DMS153 (cell line): ENCODE measurements around the gene LIN54.
"Not testable (repeated sequence)": the region's sequence is repeated elsewhere in the genome, so short reads cannot be mapped to it uniquely, and the experiment has no call there.

Experiments used
- DNase-seq: peaks from one replicate; lab custom pipeline; 2025; lab: John Stamatoyannopoulos, UW

Gene LIN54

DNA sequence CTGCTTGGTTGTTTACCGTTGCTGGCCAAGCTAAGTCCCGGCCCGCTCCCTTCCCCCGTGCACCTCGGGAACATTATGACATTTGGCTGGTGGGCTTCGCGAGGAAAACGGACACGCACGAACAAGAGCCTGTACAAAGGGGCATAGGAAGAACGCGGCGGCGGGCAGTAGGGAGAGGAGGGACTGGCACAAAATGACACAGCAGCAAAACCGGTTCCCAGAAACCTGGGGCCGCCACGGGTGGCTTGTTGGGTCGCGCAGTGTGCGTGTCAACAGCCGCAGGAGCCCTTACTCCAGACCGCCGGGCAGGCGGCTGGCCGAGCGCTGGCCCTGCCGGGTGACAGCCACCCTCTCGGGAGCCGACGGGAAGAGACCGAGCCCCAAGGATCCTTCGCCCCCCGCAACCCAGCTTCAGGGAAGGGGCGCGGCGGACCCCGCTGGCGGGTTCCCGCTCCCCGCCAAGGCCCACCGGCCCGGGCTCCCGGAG is 1.6 kb upstream of the LIN54 start:
- no peak for DNase-seq

DNA sequence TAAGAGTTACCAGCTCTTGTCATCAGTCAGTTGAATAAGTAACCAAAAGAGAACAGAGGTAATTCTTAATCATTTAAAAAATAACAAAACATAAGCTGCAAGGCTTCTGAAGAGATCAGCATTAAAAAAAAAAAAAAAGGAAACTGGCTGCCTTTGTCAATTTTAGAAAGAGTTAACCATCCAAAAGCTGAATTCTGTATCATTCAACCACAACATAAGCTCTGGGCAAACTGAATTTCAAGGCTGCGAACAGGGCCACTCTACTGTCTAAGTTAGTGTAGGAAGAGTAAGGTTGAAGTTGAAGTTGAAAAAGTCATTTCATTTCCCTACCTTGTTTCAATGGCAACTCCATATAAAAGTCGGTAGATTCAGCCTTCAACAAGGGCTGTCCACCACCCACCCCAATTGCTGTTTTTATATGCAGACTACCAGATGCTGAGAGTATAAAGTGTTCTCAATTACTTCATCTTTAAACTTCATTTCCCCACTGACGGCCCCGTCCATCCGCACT is 1.1 kb upstream of the LIN54 start:
- no peak for DNase-seq

DNA sequence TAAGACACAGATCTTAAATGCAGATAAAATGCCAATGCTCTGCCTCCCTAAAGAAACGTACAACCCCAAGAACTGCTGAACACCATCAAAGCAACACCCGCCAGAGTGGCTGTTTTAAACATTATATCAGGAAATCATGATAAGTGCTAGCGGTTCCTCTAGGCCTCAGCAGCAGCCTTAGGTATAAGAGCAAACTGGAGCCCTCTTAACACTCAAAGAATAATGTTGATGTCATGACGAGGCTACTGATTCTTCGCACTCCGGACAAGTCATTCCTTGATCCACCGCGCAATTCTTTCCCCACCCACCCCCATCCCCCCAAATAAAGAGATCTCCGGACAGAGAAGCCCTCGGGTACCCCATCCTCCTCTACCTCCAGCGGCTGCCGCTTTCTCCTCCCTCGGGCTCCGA is 507 bp downstream of the LIN54 start:
- DNase-seq = no peak

DNA sequence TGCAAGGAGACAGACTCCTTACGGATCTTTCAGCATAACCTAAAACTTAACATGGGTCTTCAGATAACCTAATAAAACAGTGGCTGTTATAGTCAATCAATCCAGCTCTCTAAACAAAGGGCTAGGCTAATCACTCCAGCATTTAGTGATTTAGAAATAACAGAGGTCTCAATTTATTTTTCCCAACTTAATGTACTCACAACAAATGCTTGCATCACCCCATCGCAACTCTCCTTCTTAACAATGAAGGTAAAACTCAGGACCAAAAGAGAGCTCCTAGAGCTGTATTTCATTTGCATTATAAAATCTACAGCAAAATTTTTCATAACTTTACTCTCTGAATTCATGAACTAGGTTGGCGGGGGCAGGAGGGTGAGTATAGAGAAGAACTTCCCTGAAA is 1.1 kb downstream of the LIN54 start:
- DNase-seq = no peak

DNA sequence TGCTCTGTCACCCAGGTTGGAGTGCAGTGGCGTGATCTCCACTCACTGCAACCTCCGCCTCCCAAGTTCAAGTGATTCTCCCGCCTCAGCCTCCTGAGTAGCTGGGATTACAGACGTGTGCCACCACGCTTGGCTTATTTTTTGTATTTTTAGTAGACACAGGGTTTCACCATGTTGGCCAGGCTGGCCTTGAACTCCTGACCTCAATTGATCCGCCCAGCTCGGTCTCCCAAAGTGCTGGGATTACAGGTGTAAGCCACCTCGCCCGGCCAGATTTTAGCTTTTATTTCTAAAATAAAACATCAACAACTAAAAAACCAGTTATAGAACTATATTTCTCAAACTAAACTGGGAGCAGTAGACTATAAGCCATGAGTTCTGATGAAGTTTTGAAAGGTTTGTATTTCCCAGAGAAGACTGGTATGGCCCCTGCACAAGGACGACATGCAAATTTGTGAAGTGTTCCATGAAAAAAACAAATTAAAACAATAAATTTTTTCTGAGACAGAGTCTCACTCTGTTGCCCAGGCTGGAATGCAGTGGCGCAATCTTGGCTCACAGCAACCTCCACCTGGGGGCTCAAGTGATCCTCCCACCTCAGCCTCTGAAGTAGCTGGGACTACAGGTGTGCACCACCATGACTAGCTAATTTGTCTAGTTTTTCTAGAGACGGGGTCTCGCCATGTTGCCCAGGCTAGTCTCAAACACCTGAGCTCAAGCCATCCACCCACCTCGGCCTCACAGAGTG is 7.4 kb downstream of the LIN54 start:
- DNase-seq = not testable (repeated sequence)

DNA sequence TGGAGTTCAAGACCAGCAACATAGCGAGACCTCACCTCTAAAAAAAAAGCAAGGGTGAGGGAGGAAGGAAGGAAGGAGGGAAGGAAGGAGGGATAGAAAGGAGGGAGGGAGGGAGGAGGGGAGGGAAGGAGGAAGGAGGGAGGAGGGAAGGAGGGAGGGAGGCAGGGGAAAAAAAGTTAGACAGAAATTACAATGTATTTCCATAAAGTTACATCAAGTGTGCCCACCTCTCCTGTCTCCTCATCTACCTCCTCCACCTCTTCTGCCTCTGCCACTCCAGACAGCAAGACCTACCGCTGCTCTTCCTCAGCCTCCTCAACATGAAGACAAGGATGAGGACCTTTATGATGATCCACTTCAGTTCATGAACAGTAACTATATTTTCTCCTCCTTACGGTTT is 8.3 kb downstream of the LIN54 start:
- DNase-seq = no peak

DNA sequence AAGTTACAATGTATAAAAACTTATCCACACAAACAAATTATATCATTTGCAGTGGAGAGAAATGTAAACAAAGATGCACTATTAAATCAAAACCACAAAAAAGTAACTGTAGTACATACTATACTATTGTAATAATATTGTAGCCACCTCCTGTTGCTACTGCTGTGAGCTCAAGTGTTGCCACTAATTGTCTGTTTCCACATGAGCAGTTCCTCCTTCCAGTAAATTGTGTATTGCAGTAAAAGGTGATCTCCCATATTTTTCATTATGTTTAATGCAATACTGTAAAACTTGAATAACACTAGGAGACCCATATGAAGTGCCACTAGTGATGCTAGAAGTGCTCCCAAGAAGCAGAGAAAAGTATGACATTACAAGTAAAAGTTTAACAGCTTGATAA is 11.7 kb downstream of the LIN54 start:
- DNase-seq = no peak

DNA sequence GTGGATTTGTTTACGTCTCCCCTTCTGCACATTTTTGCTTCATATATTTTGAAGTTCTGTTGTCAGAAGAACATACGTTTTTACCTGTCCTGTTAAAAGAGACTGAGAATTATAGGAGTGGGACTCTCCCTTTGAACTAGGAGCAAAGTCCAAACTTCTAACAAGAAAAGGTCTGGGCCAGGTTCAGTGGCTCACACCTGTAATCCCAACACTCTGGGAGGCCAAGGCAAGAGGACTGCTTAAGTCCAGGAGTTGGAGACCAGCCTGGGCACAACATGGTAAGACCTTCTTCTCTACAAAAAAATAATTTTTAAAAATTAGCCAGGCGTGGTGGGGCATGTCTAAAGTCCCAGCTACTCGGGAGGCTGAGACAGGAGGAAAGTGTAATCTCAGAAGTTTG is 15.8 kb downstream of the LIN54 start:
- DNase-seq = no peak

DNA sequence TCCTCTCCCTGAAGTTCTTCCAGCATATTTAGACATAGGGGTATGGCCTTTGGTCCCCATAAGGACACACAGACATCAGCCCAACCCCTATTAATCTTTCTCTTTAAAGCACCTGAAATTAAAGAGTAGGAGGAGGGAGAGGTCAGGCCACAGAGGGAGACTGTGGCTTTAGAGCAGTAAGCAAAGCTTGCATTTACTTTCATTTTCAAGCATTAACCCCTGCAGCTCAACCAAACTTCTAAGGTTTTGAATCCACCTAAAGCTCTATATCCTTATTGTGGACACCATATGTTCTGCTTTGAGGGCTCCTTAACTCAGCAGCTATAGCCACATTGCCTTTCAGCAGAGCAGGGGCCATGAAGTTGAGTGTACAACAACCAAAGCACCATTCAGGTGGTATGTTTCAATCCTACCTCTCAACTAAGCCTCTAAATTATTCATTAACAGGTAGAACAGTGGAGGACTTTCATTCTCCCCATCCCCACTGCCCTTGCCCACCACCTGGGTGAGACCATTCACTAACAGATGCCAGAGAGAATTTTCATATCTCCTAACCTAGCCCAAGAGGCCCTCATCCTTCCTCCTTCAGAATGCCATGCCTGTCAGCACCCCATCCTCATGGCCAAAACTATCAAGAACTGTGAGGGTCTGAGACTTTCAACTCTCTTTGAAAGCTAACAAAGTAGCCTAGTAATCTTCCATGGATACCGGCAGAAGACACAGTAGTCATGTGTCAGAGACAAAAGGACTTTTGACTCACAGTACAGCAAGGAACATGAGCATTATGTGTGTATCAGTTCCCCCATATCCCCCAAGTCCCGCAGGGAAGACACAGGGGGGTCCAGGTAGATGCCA is 20.8 kb downstream of the LIN54 start:
- DNase-seq = no peak

DNA sequence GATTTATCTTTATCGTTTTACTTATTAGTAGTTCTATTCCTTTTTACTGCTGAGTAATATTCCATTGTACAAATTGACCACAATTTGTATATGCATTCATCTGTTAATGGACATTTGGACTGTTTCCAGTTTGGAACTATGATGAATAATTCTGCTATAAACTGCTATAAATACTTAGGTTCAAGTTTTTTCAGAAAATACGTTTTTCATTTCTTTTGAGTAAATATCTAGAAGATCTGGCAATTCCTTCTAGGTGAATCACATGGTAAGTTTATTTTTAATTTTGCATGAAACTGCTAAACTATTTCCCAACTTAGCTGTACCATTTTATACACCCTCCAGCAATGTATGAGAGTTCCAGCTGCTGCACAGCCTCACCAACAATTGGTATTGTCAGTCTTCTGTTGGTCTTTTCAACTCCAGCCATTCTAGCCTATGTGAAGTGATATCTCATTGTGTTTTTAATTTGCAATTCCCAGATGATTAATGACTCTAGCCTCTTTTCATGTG is 22.2 kb downstream of the LIN54 start:
- no peak for DNase-seq

DNA sequence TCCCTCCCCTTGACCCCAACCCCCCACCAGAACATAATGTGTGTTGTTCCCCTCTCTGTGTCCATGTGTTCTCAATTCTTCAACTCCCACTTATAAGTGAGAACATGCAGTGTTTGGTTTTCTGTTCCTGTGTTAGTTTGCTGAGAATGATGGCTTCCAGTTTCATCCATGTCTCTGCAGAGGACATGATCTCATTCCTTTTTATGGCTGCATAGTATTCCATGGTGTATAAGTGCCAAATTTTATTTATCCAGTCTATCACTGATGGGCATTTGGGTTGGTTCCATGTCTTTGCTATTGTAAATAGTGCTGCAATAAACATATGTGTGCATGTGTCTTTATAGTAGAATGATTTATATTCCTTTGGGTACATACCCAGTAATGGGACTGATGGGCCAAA is 23.1 kb downstream of the LIN54 start:
- DNase-seq = not testable (repeated sequence)

DNA sequence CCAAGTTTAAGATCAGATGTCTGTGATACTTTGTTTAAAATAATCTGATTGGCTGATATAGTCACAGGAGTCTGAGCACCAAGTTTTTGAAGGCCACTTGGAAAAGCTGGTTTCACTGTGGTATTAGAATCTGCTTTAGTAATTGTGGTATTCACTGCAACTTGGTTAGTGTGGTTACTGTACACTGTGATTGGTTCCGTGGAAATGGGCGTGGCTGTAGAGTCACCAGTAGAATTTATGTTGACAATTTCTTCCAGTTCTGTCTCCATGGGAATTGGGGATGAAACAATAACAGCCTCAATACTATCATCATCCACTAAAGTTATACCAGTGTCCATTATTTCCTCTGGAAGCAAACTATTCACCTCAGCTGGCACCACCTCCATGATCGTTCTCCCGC is 26.2 kb downstream of the LIN54 start:
- DNase-seq = no peak

DNA sequence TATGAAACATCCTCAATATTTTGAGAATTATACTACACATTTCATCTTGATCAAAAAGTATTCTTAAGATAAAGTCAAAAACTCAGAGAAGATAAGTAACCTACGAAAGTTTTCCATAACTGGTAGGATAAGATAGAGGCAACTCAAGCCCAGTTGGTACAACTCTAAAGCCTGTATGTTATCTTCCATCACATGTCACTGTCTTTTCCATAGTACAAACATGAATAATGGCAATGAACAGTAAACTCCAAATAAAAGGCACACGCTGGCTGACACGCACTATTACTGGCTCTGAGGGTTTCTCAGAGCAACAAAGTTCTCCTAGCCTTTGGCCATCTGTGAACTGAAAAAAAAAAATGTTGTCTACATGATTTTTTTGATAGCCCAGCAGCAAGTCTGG is 27.2 kb downstream of the LIN54 start:
- no peak for DNase-seq

DNA sequence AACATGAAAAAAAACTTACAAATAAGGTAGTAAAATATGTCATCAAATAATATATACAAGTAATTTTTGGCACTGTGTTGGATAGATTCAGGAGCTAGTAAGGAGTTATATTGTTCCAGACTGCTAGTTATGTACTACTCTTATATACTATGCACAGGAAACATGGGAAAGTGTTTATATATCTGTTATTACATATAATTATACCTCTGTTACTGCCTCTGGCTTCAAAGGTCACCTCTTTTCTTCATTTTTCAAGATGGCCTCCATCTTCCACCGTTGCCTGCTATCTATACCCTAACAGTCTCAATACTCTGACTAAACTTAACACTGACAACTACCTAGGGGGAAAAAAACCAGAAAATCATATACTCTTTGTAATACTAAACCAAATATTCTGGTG is 29.5 kb downstream of the LIN54 start:
- no peak for DNase-seq

DNA sequence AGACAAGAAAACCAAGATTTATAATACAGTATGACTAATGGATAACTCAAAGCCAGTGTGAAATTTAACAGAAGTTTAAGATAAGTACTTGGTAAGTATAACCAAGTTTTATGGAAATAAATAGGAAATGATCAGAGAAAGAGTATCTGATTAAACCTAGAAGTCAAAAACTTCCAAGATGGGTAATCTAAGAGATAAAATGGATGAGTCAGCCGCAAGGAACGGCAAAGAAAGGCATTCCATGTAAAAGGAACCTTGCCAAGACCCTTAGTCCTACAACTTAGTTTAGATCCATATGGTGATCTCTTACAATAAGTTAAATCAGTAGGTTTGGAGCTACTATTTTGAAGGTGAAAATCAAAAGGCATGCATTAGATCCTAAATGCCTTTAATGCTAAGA is 34.8 kb downstream of the LIN54 start:
- no peak for DNase-seq

DNA sequence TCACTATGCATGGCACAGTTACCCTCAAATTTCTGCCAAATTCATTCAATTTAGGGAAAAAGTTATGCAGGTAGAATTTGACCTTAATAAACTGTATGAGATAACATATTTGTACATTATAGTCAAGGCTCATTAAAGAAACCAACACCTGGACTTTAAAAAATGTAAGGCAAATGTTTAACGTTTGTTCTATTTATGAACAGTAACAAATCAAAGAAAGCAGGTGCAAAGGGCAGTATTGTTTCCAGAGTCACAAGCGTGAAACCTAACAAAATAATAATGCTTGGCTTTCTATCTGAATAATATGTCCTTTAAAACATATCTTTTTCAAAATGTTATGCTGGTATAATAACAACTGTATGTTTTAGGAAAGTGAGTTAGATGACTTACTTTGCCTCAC is 41.2 kb downstream of the LIN54 start:
- no peak for DNase-seq

DNA sequence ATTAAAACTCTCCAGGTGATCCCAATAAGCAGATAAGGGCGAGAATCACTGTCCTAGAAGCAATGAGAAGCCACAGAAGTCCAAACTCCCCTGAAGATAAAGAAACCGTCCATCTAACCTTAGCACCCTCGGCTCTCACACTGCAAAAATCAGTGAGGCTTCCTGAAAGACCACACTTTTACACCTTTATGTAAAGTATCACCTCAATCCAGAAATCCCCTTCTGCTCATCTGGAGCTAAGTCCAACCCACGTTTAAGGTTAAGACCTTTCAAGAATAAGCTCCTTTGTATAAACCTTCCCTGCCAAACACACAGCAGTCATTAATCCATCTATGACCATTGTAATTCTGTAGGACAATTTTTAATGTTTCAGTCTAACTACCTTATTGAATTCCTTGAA is 41.7 kb downstream of the LIN54 start:
- DNase-seq = no peak

DNA sequence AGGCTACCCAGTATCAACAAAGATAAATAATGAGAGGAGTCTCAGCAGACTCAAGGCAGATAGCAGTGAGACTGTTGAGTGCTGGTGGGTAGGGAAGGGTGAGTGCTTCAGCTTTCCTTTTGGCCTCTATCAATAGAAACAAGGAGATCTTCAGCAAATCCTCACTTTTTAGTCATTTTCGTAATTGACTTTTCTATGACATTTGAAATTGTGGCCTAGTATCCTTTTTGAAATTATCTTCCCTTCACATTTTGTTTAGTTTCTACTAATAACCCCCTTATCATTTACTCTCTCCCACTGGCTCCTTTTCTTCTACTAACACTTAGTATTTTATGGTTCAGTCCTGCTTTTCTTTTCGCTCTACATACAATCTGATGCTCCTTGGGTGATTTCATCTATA is 44.9 kb downstream of the LIN54 start:
- DNase-seq = no peak

DNA sequence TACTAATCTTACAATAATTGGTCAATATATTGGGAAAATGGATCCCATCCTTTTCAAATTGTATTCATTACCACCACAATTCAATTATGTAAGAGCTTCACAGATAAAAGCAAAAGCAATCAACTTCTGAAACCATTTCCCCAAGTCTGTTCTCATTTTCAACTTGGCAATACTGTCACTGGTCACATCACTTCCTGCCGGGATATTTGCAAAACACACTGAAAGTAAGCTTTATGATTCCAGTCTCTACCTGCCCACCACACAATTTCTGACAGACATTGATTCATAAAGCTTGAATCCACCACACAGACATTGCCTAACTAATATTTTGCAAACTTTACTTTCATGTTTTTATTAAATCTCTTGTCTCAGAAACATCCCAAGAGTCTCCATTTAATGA is 53.6 kb downstream of the LIN54 start:
- no peak for DNase-seq

DNA sequence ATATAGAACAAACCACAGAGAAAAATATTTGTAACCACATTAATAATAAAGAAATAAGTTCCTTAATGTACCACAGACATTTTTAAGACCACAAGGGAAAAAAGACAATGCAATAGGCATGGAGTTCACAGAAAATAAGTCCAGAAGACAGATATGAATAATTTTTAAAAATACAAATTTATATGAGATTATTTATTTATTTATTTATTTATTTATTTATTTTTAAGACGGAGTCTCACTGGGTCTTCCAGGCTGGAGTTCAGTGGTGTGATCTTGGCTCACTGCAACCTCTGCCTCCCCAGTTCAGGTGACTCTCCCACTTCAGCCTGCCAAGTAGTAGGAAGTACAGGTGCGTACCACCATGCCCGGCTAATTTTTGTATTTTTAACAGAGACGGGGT is 56.4 kb downstream of the LIN54 start:
- DNase-seq = no peak

DNA sequence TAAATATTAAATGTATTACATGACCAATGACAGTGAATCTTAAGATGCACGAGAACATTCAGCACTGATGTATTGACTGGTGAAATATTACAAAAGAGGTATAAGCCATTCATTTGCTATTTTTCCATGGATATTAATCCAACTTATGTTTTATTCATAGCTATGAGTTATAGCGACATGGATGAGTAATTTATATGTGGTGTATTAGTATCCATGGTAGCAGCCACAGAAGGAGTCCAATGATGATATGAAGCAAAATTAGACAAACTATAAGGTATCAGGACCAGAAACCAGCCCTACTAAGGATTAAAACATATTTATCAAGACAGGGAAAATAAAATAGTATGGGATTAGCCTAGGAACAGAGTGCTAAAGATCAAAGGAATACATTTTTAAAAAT is 59.4 kb downstream of the LIN54 start:
- DNase-seq = no peak

DNA sequence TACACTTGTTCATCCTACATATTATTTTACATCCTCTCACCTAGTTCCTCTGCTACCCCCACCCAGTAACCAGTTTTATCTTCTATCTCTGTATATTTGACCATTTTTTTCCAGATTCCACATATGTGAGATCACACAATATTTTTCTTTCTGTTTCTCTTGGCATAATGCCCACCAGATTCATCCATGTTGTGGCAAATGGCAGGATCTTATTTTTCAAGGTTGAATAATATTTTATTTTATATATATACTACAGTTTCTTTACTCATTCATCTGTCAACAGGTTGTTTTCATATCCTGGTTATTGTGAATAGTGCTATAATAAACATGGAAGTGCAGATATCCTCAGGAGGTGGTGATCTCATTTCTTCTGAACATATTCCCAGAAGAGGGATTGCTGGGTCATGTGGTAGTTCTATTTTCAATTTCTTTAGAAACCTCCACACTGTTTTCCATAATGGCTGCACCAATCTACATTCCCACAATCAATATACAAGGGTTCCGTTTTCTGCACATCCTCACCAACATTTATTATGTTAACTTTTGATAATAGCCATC is 61.9 kb downstream of the LIN54 start:
- no peak for DNase-seq

DNA sequence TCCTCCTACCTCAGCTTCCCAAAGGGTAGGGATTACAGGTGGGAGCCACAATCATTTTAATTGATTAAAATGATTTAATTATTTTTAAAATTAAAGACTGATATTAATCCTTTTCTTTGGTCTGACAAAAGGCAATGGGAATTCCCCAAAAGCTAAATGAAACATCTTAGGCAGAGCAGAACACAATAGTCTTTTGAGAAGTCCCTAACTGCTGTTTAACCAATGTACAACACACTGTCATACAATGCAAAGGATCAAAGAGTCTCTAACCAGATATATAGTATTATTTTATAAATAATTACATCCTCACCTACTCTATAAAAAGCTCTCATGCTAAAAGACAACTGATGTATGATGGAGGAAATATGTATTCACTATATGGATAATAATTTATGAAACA is 63.1 kb downstream of the LIN54 start:
- no peak for DNase-seq
